Keratinocyte (primary cell): Measurements from ENCODE around the gene APLP2.

Experiments used
- CTCF ChIP-seq, 3 experiments: IDR thresholded peaks in 1 of 3; conservative IDR thresholded peaks in 1 of 3; optimal IDR thresholded peaks in 1 of 3; 2 replicates in 2 of 3; 3 replicates in 1 of 3; pipeline versions ENCODE3 to v1.5.1; 2011; ENCODE audit warnings: low read length in 3 of 3, mild to moderate bottlenecking in 3 of 3, moderate library complexity in 2 of 3, control low read depth in 1 of 3, inconsistent platforms in 1 of 3; ENCODE audit not compliant: insufficient read depth in 2 of 3; ENCODE audit errors: extremely low read depth in 1 of 3
- EZH2 ChIP-seq: IDR thresholded peaks from one replicate; pipeline ENCODE4 v1.6.1; 2012; ENCODE audit warnings: inconsistent platforms, mild to moderate bottlenecking, low read length, moderate library complexity

GRCh38 chr11:130189492-130190210, 120.0 kb downstream of the APLP2 start:
- no peak for TF ChIP-seq EZH2
- no peak for TF ChIP-seq CTCF (optimal IDR thresholded peaks at IDR 0.05 in 1 of 3, IDR thresholded peaks at IDR 0.05 in 1 of 3, conservative IDR thresholded peaks at IDR 0.05 in 1 of 3; ENCODE audit: extremely low read depth in 1 of 3, insufficient read depth in 2 of 3, low read length in 3 of 3)
